NB4 (cell line): ENCODE data around the gene L3MBTL2.

ENCODE experiments used
- DNase-seq: peaks from one replicate; pipeline ENCODE4 v3.0.0; 2010; ENCODE audit warnings: low read depth
- H3K4me3 ChIP-seq: one replicate; pipeline ENCODE4 v1.5.1; 2011; ENCODE audit warnings: mild to moderate bottlenecking, low read depth, low read length, moderate library complexity
- CTCF ChIP-seq: IDR thresholded peaks from one replicate; pipeline ENCODE4 v1.5.1; 2012; ENCODE audit warnings: low read depth, low read length
- MAX ChIP-seq: IDR thresholded peaks from 2 replicates; pipeline ENCODE4 v1.6.1; 2011; ENCODE audit warnings: low read depth, low read length
- MYC ChIP-seq: IDR thresholded peaks from 2 replicates; pipeline ENCODE4 v1.6.1; 2011; ENCODE audit warnings: low read depth, low read length
- POLR2A ChIP-seq: IDR thresholded peaks from 2 replicates; pipeline ENCODE4 v1.6.1; 2011; ENCODE audit warnings: mild to moderate bottlenecking; ENCODE audit not compliant: insufficient read length; ENCODE audit errors: extremely low read depth

Gene L3MBTL2

GRCh38 chr22:41229730-41230400 is 24.8 kb downstream of the L3MBTL2 start:
- no peak for TF ChIP-seq POLR2A
- no peak for TF ChIP-seq MAX
- TF ChIP-seq CTCF = no peak
- TF ChIP-seq MYC = no peak
- H3K4me3 ChIP-seq = no peak overlapping the region
- no peak for DNase-seq

- no peak overlapping the region for H3K4me3 ChIP-seq
- TF ChIP-seq MYC (no peak), MAX (no peak), POLR2A (no peak), CTCF (no peak)
- DNase-seq = no peak
These were observed 25.3 kb downstream of the L3MBTL2 start for GRCh38 chr22:41230401-41230785.

GRCh38 chr22:41231369-41231768 is 26.3 kb downstream of the L3MBTL2 start:
- no peak for DNase-seq
- TF ChIP-seq CTCF = no peak
- TF ChIP-seq MAX = no peak
- no peak for TF ChIP-seq MYC
- no peak for TF ChIP-seq POLR2A
- H3K4me3 ChIP-seq = no peak overlapping the region

GRCh38 chr22:41234815-41235695 is 29.9 kb downstream of the L3MBTL2 start:
- TF ChIP-seq MYC = no peak
- TF ChIP-seq POLR2A = no peak
- TF ChIP-seq MAX = no peak
- no peak for TF ChIP-seq CTCF
- no peak for DNase-seq
- H3K4me3 ChIP-seq = no peak overlapping the region

- TF ChIP-seq MAX (no peak), MYC (no peak), CTCF (no peak), POLR2A (no peak)
- H3K4me3 ChIP-seq = no peak overlapping the region
- no peak for DNase-seq
These were observed 32.1 kb downstream of the L3MBTL2 start for GRCh38 chr22:41237036-41237706.
